PC-3 (cell line): Measurements from ENCODE around the gene ESYT3. TPM values are rescaled to one million over a fixed set of nuclear protein-coding genes. Genes with fewer than 3 reads are reported as not detected.
"Not testable (repeated sequence)": the region's sequence is repeated elsewhere in the genome, so short reads cannot be mapped to it uniquely, and the experiment has no call there.

Source experiments
- ATAC-seq: fragments of 200-7000 bp; cut with Tn5 transposase; 2 replicates; pipeline ENCODE4 v1.9.1; 2020; ENCODE audit warnings: mild to moderate bottlenecking, moderate library complexity
- BruUV-seq: library from RNA; stranded (reverse); fragments of 400-500 nt; replicated peaks from 2 replicates; lab custom pipeline; 2021; lab: Mats Ljungman, UMichigan
- CTCF ChIA-PET: fragments of 300-600 bp; sonication (Branson Sonifier 250); formaldehyde crosslinking; loops from one replicate; lab custom pipeline; 2022; ENCODE audit warnings: antibody characterized with exemption; lab: Charles Lee
- POLR2A ChIA-PET: fragments of 300-600 bp; sonication (Branson Sonifier 250); formaldehyde crosslinking; loops from one replicate; lab custom pipeline; 2022; ENCODE audit warnings: antibody characterized with exemption; ENCODE audit not compliant: unreplicated experiment; lab: Charles Lee
- DNase-seq: peaks from one replicate; pipeline ENCODE4 v3.0.0-alpha.2; 2015
- H2AFZ ChIP-seq: fragments of 300-600 bp; sonication (generic); 2 replicates; pipeline ENCODE4 v1.6.0; 2016; ENCODE audit warnings: antibody characterized with exemption, low read length
- H3F3A ChIP-seq: fragments of 300-600 bp; sonication (generic); one replicate; pipeline ENCODE4 v1.6.0; 2017; ENCODE audit warnings: antibody characterized with exemption, low read length, control low read depth, mild to moderate bottlenecking; ENCODE audit not compliant: unreplicated experiment
- H3K27ac ChIP-seq: fragments of 300-600 bp; sonication (generic); 2 replicates; pipeline ENCODE4 v1.5.1; 2016; ENCODE audit warnings: mild to moderate bottlenecking, low read length
- H3K27me3 ChIP-seq: fragments of 300-600 bp; sonication (generic); 2 replicates; pipeline ENCODE4 v1.6.1; 2016; ENCODE audit warnings: low read length, mixed read lengths
- H3K36me3 ChIP-seq: fragments of 300-600 bp; sonication (generic); 2 replicates; pipeline ENCODE4 v1.6.1; 2016; ENCODE audit warnings: low read depth, mixed run types, low read length, mixed read lengths
- H3K4me1 ChIP-seq: fragments of 300-600 bp; sonication (generic); 2 replicates; pipeline ENCODE4 v1.5.1; 2016; ENCODE audit warnings: low read length; ENCODE audit not compliant: insufficient read depth
- H3K4me2 ChIP-seq: fragments of 300-600 bp; sonication (generic); 2 replicates; pipeline ENCODE4 v1.6.0; 2016; ENCODE audit warnings: low read length
- H3K4me3 ChIP-seq: fragments of 300-600 bp; sonication (generic); 2 replicates; pipeline ENCODE4 v1.5.1; 2016; ENCODE audit warnings: mild to moderate bottlenecking, low read length, mixed read lengths
- H3K79me2 ChIP-seq: fragments of 300-600 bp; sonication (generic); 2 replicates; pipeline ENCODE4 v1.6.1; 2017; ENCODE audit warnings: low read length, mixed read lengths
- H3K9ac ChIP-seq: fragments of 300-600 bp; sonication (generic); 2 replicates; pipeline ENCODE4 v1.6.0; 2016; ENCODE audit warnings: mild to moderate bottlenecking, low read length
- H3K9me2 ChIP-seq: fragments of 300-600 bp; sonication (generic); replicated peaks from 2 replicates; pipeline ENCODE4 v1.6.1; 2016; ENCODE audit warnings: mixed run types, low read length, mixed read lengths
- H3K9me3 ChIP-seq: fragments of 300-600 bp; sonication (generic); 2 replicates; pipeline ENCODE4 v1.6.1; 2016; ENCODE audit warnings: low read length, mixed read lengths
- H4K20me1 ChIP-seq: fragments of 300-600 bp; sonication (generic); 2 replicates; pipeline ENCODE4 v1.6.1; 2016; ENCODE audit warnings: low read length, mixed read lengths
- CTCF ChIP-seq: fragments of 300-600 bp; sonication (generic); conservative IDR thresholded peaks from 2 replicates; pipeline ENCODE4 v1.5.1; 2017; ENCODE audit warnings: antibody characterized with exemption, low read depth, mild to moderate bottlenecking, low read length
- EZH2 ChIP-seq: fragments of 300-600 bp; sonication (generic); IDR thresholded peaks from one replicate; pipeline ENCODE4 v1.6.1; 2017; ENCODE audit warnings: antibody characterized with exemption, mild to moderate bottlenecking, low read length; ENCODE audit not compliant: unreplicated experiment
- EZH2phosphoT487 ChIP-seq: fragments of 300-600 bp; sonication (generic); IDR thresholded peaks from 2 replicates; pipeline ENCODE4 v1.6.1; 2018; ENCODE audit warnings: mild to moderate bottlenecking, antibody characterized with exemption, low read length, borderline replicate concordance
- intact Hi-C: fragments of 100-400 bp; cut with micrococcal nuclease; formaldehyde crosslinking; loops from 2 replicates; pipeline ENCODE4 v1.9.0; 2023
- total RNA-seq: library from RNA; depleted of rRNA; stranded (reverse); fragments of >200 nt; gene quantifications from 2 replicates; pipeline ENCODE4 v1.2.3, GENCODE V29; 2014; rRNA removed

Gene ESYT3
- total RNA-seq, 1 experiment from 2014 or later, result 1.6 TPM

- H3K27ac ChIP-seq, result no peak overlapping the region
- H3K27me3 ChIP-seq, result no peaks in the 10 kb centered on the region
- H2AFZ ChIP-seq, result no peak overlapping the region
- no peak for DNase-seq
- H3K4me3 ChIP-seq, result no peak overlapping the region
- ChIA-PET POLR2A (interaction anchor here (0.7 kb wide), 1 partner anchor 183 kb away, joined by 3 read pairs; no protein-coding TSS in a partner anchor), CTCF (interaction anchor here (0.7 kb wide), 1 partner anchor 845 kb away, joined by 3 read pairs; no protein-coding TSS in a partner anchor)
- no peak overlapping the region for H3K9ac ChIP-seq
- TF ChIP-seq EZH2 (no peak), EZH2phosphoT487 (no peak), CTCF (no peak)
- no TSS peak for BruUV-seq
- no peaks in the 10 kb centered on the region for H3F3A ChIP-seq
- no peaks in the 10 kb centered on the region for H3K36me3 ChIP-seq
- H3K4me1 ChIP-seq, result peaks cover 10% of the 10 kb centered on the region; the same call in 1 of the 2 replicates
- no peak for ATAC-seq
- no peaks in the 10 kb centered on the region for H4K20me1 ChIP-seq
- no peaks in the 10 kb centered on the region for H3K79me2 ChIP-seq
- no peak overlapping the region for H3K4me2 ChIP-seq
- H3K9me2 ChIP-seq, result no peaks in the 10 kb centered on the region
- intact Hi-C loops, result no loop called here
- H3K9me3 ChIP-seq, result no peaks in the 10 kb centered on the region
These were observed 77.5 kb downstream of the ESYT3 start for GRCh38 chr3:138511945-138512344.

- Histone ChIP-seq H2AFZ (no peak overlapping the region), H3K36me3 (no peaks in the 10 kb centered on the region), H3K4me2 (no peak overlapping the region), H3K9me2 (no peaks in the 10 kb centered on the region), H3K4me1 (peaks cover 10% of the 10 kb centered on the region; the same call in 1 of the 2 replicates), H4K20me1 (no peaks in the 10 kb centered on the region), H3K9me3 (no peaks in the 10 kb centered on the region), H3F3A (no peaks in the 10 kb centered on the region), H3K4me3 (no peak overlapping the region), H3K27me3 (no peaks in the 10 kb centered on the region), H3K79me2 (no peaks in the 10 kb centered on the region), H3K27ac (no peak overlapping the region), H3K9ac (no peak overlapping the region)
- intact Hi-C loops, result no loop called here
- POLR2A ChIA-PET, result no interaction called here
- ATAC-seq, result no peak
- BruUV-seq, result no TSS peak
- DNase-seq, result no peak
- CTCF ChIA-PET, result no interaction called here
- TF ChIP-seq EZH2 (no peak), EZH2phosphoT487 (no peak), CTCF (no peak)
These were observed 78.9 kb downstream of the ESYT3 start for GRCh38 chr3:138513090-138513843.

GRCh38 chr3:138521445-138521844 is 87.0 kb downstream of the ESYT3 start:
- H3K4me3 ChIP-seq, ATAC-seq, BruUV-seq, H3K79me2 ChIP-seq, H3K27ac ChIP-seq, H2AFZ ChIP-seq, H3K9me3 ChIP-seq, H3K4me1 ChIP-seq, H3K9me2 ChIP-seq, intact Hi-C loops, CTCF ChIA-PET, DNase-seq, H3K9ac ChIP-seq, POLR2A ChIA-PET, H3F3A ChIP-seq, H3K27me3 ChIP-seq, H3K4me2 ChIP-seq, H3K36me3 ChIP-seq, H4K20me1 ChIP-seq: not testable (repeated sequence)

Other genes starting within 250 kb of the ESYT3 start
- 15.0 and 21.1 TPM in 2 replicates for gene ARMC8, start 247.3 kb upstream of the ESYT3 start, total RNA-seq
- gene NME9, start 104.8 kb upstream of the ESYT3 start, total RNA-seq, result 0.40 TPM in 1 of 2 replicates, not detected in the other
- gene MRAS, start 86.0 kb upstream of the ESYT3 start, total RNA-seq, result 2.8 and 5.3 TPM in 2 replicates
- 11.3 and 16.7 TPM in 2 replicates for gene CEP70, start 159.6 kb downstream of the ESYT3 start, total RNA-seq
- gene FAIM, start 174.2 kb downstream of the ESYT3 start, total RNA-seq, result 25.0 and 29.2 TPM in 2 replicates